ENCODE results near the gene NHSL2.

- TF ChIP-seq YY1 (IDR thresholded peaks at IDR 0.05; ENCODE audit: insufficient read depth, insufficient read length) (no peak), ZNF274 (IDR thresholded peaks at IDR 0.05; ENCODE audit: low read depth, low read length) (no peak)
Measured at GRCh38 chrX:72132456-72132855, 221.8 kb downstream of the NHSL2 start.

Measured in NT2/D1 (cell line).